ENCODE results near the gene DTWD2. TPM values are rescaled to one million over a fixed set of nuclear protein-coding genes. Genes with fewer than 3 reads are reported as not detected.

The DTWD2 gene
- total and polyA plus RNA-seq, 12 donors, result 1.1 to 23.6 (median 8.5) TPM

GRCh38 chr5:118818604-118819003 is 169.7 kb downstream of the DTWD2 start:
- no peak for TF ChIP-seq CTCF (IDR thresholded peaks at IDR 0.05)
- no peak for TF ChIP-seq POLR2A (IDR thresholded peaks at IDR 0.05)
- H3K36me3 ChIP-seq (replicated peaks in 1 of 2), result no peaks in the 10 kb centered on the region
- no peaks in the 10 kb centered on the region for H3K27me3 ChIP-seq
- 92 to 98% (median 93%) methylated on average over 3 of the region's 3 CpGs for WGBS, 4 donors
- H3K4me1 ChIP-seq (replicated peaks in 1 of 2), result no peaks in the 10 kb centered on the region
- no peak overlapping the region for H3K4me3 ChIP-seq
- intact Hi-C loops (cut with DNase I), result no loop called here
- DNase-seq, result no peak
- H3K9me3 ChIP-seq (replicated peaks in 1 of 3), result no peaks in the 10 kb centered on the region
- no peak overlapping the region for H3K27ac ChIP-seq

- DNase-seq, result no peak
- TF ChIP-seq POLR2A (IDR thresholded peaks at IDR 0.05) (no peak), CTCF (IDR thresholded peaks at IDR 0.05) (no peak)
- Histone ChIP-seq H3K27ac (no peak overlapping the region), H3K36me3 (replicated peaks in 1 of 2) (no peaks in the 10 kb centered on the region), H3K9me3 (replicated peaks in 1 of 3) (peaks cover 0 to 16% (median 0%) of the 10 kb centered on the region in 3 donors), H3K27me3 (no peaks in the 10 kb centered on the region), H3K4me3 (no peak overlapping the region), H3K4me1 (replicated peaks in 1 of 2) (no peaks in the 10 kb centered on the region)
- WGBS, 4 donors, result 31 to 40% (median 35%) methylated on average over 2 of the region's 2 CpGs
- intact Hi-C loops (cut with DNase I), result no loop called here
These were observed 179.9 kb downstream of the DTWD2 start for GRCh38 chr5:118808441-118808840.

- TF ChIP-seq POLR2A (IDR thresholded peaks at IDR 0.05), result no peak
- TF ChIP-seq CTCF (IDR thresholded peaks at IDR 0.05), result no peak
- Histone ChIP-seq H3K27me3 (no peaks in the 10 kb centered on the region), H3K27ac (no peak overlapping the region), H3K4me3 (no peak overlapping the region), H3K9me3 (replicated peaks in 1 of 3) (peaks cover 0 to 11% (median 0%) of the 10 kb centered on the region in 3 donors), H3K36me3 (replicated peaks in 1 of 2) (no peaks in the 10 kb centered on the region), H3K4me1 (replicated peaks in 1 of 2) (no peaks in the 10 kb centered on the region)
- intact Hi-C loops (cut with DNase I), result no loop called here
- 91 to 97% (median 94%) methylated on average over 4 of the region's 4 CpGs for whole genome bisulfite sequencing, 4 donors
- DNase-seq, result no peak
These were observed 181.8 kb downstream of the DTWD2 start for GRCh38 chr5:118806571-118806970.

GRCh38 chr5:118802335-118802734 is 186.0 kb downstream of the DTWD2 start:
- DNase-seq, result no peak
- H3K4me3 ChIP-seq, result no peak overlapping the region
- no peaks in the 10 kb centered on the region for H3K27me3 ChIP-seq
- no peaks in the 10 kb centered on the region for H3K36me3 ChIP-seq (replicated peaks in 1 of 2)
- TF ChIP-seq POLR2A (IDR thresholded peaks at IDR 0.05) (no peak), CTCF (IDR thresholded peaks at IDR 0.05) (no peak)
- H3K4me1 ChIP-seq (replicated peaks in 1 of 2), result no peaks in the 10 kb centered on the region
- intact Hi-C loops (cut with DNase I), result no loop called here
- 75 to 83% (median 80%) methylated on average over 2 of the region's 2 CpGs for WGBS, 4 donors
- no peaks in the 10 kb centered on the region for H3K9me3 ChIP-seq (replicated peaks in 1 of 3)
- no peak overlapping the region for H3K27ac ChIP-seq

Data from adrenal gland (tissue), 12 donors.